WTC11 (cell line): ENCODE measurements around the gene PTPRF. TPM values are rescaled to one million over a fixed set of nuclear protein-coding genes. Genes with fewer than 3 reads are reported as not detected.
A peak's percentile ranks its signal among the peaks of the same experiment; 100 is the strongest.

ENCODE experiments used
- ATAC-seq: fragments of 200-7000 bp; cut with Tn5 transposase; 2 replicates; pipeline ENCODE4 v1.10.0; 2021; ENCODE audit warnings: mild to moderate bottlenecking, moderate library complexity
- CTCF ChIA-PET: fragments of 300-600 bp; sonication (Branson Sonifier 250); formaldehyde crosslinking; loops from one replicate; lab custom pipeline; 2021; ENCODE audit warnings: antibody characterized with exemption; lab: Charles Lee
- POLR2A ChIA-PET: fragments of 350-600 bp; sonication (Branson Sonifier 250); formaldehyde crosslinking; loops from one replicate; lab custom pipeline; 2021; ENCODE audit warnings: antibody characterized with exemption; lab: Charles Lee
- DNase-seq: peaks from one replicate; pipeline ENCODE4 v3.0.0; 2021; ENCODE audit warnings: low spot score
- H3K27ac Mint-ChIP-seq: 2 replicates; pipeline ENCODE4 v1.8.0; 2021; ENCODE audit warnings: mixed read lengths
- H3K27me3 Mint-ChIP-seq: 2 replicates; pipeline ENCODE4 v1.8.0; 2021; ENCODE audit warnings: low read depth, mild to moderate bottlenecking, moderate library complexity, mixed read lengths
- H3K36me3 Mint-ChIP-seq: 2 replicates; pipeline ENCODE4 v1.8.0; 2021; ENCODE audit warnings: mixed read lengths
- H3K4me1 Mint-ChIP-seq: 2 replicates; pipeline ENCODE4 v1.8.0; 2022; ENCODE audit warnings: mixed read lengths
- H3K4me3 Mint-ChIP-seq: 2 replicates; pipeline ENCODE4 v1.8.0; 2021; ENCODE audit warnings: mild to moderate bottlenecking, moderate library complexity, mixed read lengths
- H3K9me3 Mint-ChIP-seq: 2 replicates; pipeline ENCODE4 v1.8.0; 2021; ENCODE audit warnings: mixed read lengths
- E2F4 ChIP-seq: sonication (generic); formaldehyde crosslinking; IDR thresholded peaks from 2 replicates; pipeline ENCODE4 v1.8.1; 2022; ENCODE audit warnings: low read depth, mild to moderate bottlenecking, moderate library complexity, missing genetic modification reagents, borderline replicate concordance
- ESRRA ChIP-seq: sonication (generic); formaldehyde crosslinking; IDR thresholded peaks from 2 replicates; pipeline ENCODE4 v1.8.1; 2022; ENCODE audit warnings: mild to moderate bottlenecking, missing genetic modification reagents, borderline replicate concordance
- ETV6 ChIP-seq: sonication (generic); formaldehyde crosslinking; IDR thresholded peaks from 2 replicates; pipeline ENCODE4 v1.8.1; 2022; ENCODE audit warnings: mild to moderate bottlenecking, missing genetic modification reagents
- GABPB1 ChIP-seq: sonication (generic); formaldehyde crosslinking; IDR thresholded peaks from 2 replicates; pipeline ENCODE4 v1.8.1; 2023; ENCODE audit warnings: mild to moderate bottlenecking, missing genetic modification reagents
- JAZF1 ChIP-seq: fragments of 250-450 bp; sonication (Bioruptor Pico); IDR thresholded peaks from 2 replicates; pipeline ENCODE4 v1.9.0; 2021; ENCODE audit warnings: moderate library complexity, mild to moderate bottlenecking, inconsistent platforms
- KAT7 ChIP-seq: sonication (generic); formaldehyde crosslinking; IDR thresholded peaks from 2 replicates; pipeline ENCODE4 v1.8.1; 2023; ENCODE audit warnings: missing genetic modification reagents, mild to moderate bottlenecking, borderline replicate concordance
- MAX ChIP-seq: sonication (generic); formaldehyde crosslinking; IDR thresholded peaks from 2 replicates; pipeline ENCODE4 v1.8.0; 2022; ENCODE audit warnings: mild to moderate bottlenecking, missing genetic modification reagents
- NFYB ChIP-seq: sonication (generic); formaldehyde crosslinking; conservative IDR thresholded peaks from 2 replicates; pipeline ENCODE4 v1.8.0; 2022; ENCODE audit warnings: low read depth, missing genetic modification reagents
- SMAD4 ChIP-seq: sonication (generic); formaldehyde crosslinking; IDR thresholded peaks from 2 replicates; pipeline ENCODE4 v1.8.0; 2022; ENCODE audit warnings: mild to moderate bottlenecking, missing genetic modification reagents
- USF1 ChIP-seq: sonication (generic); formaldehyde crosslinking; IDR thresholded peaks from 2 replicates; pipeline ENCODE4 v1.8.0; 2022; ENCODE audit warnings: mild to moderate bottlenecking, missing genetic modification reagents
- ZBTB21 ChIP-seq: sonication (generic); formaldehyde crosslinking; IDR thresholded peaks from 2 replicates; pipeline ENCODE4 v1.8.1; 2023; ENCODE audit warnings: mild to moderate bottlenecking, missing genetic modification reagents, borderline replicate concordance
- ZMAT4 ChIP-seq: fragments of 250-450 bp; sonication (Bioruptor Pico); IDR thresholded peaks from 2 replicates; pipeline ENCODE4 v1.9.0; 2021; ENCODE audit warnings: mild to moderate bottlenecking
- ZNF263 ChIP-seq: sonication (generic); formaldehyde crosslinking; IDR thresholded peaks from 2 replicates; pipeline ENCODE4 v1.8.1; 2022; ENCODE audit warnings: low read depth, mild to moderate bottlenecking, moderate library complexity, missing genetic modification reagents
- ZNF423 ChIP-seq: fragments of 250-450 bp; sonication (Bioruptor Pico); IDR thresholded peaks from 2 replicates; pipeline ENCODE4 v2.1.2; 2022; ENCODE audit warnings: mild to moderate bottlenecking, moderate library complexity
- total RNA-seq: library from RNA; stranded (reverse); gene quantifications from 3 replicates; pipeline ENCODE4 v1.2.3, GENCODE V29; 2021
- TF ChIP-seq, protein P1 (sequence below): sonication (generic); formaldehyde crosslinking; IDR thresholded peaks from 2 replicates; pipeline ENCODE4 v1.8.0; 2022; ENCODE audit warnings: mild to moderate bottlenecking, missing genetic modification reagents
- TF ChIP-seq, protein P2 (sequence below): sonication (generic); formaldehyde crosslinking; IDR thresholded peaks from 2 replicates; pipeline ENCODE4 v1.8.0; 2023; ENCODE audit warnings: mild to moderate bottlenecking, missing genetic modification reagents

The PTPRF gene
- total RNA-seq, 1 experiment from 2014 or later, result 248 TPM

- Mint-ChIP-seq H3K4me3 (no peak overlapping the region), H3K9me3 (no peaks in the 10 kb centered on the region), H3K36me3 (peaks cover 31% of the 10 kb centered on the region), H3K4me1 (peaks cover 8% of the 10 kb centered on the region), H3K27ac (no peak overlapping the region), H3K27me3 (no peaks in the 10 kb centered on the region)
- ChIA-PET POLR2A (interaction anchor here (0.7 to 1.3 kb wide), 2 partner anchors 42 to 77 kb away, joined by 3 to 4 read pairs; partner anchors contain the start of genes KDM4A and PTPRF), CTCF (interaction anchor here (0.6 to 2.3 kb wide), 4 partner anchors 11 to 43 kb away, joined by 3 to 11 read pairs (median 6); no protein-coding TSS in a partner anchor)
- TF ChIP-seq NFYB, result no peak
- TF ChIP-seq USF1, result no peak
- TF ChIP-seq E2F4, result no peak
- TF ChIP-seq ZNF423, result no peak
- no peak for TF ChIP-seq ZMAT4 (CRISPR knock-in tag)
- TF ChIP-seq, protein P1, sequence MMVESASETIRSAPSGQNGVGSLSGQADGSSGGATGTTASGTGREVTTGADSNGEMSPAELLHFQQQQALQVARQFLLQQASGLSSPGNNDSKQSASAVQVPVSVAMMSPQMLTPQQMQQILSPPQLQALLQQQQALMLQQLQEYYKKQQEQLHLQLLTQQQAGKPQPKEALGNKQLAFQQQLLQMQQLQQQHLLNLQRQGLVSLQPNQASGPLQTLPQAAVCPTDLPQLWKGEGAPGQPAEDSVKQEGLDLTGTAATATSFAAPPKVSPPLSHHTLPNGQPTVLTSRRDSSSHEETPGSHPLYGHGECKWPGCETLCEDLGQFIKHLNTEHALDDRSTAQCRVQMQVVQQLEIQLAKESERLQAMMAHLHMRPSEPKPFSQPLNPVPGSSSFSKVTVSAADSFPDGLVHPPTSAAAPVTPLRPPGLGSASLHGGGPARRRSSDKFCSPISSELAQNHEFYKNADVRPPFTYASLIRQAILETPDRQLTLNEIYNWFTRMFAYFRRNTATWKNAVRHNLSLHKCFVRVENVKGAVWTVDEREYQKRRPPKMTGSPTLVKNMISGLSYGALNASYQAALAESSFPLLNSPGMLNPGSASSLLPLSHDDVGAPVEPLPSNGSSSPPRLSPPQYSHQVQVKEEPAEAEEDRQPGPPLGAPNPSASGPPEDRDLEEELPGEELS, result no peak
- TF ChIP-seq MAX (CRISPR knock-in tag), result no peak
- no peak for ATAC-seq
- no peak for DNase-seq
Observed at GRCh38 chr1:43572538-43572937, 41.9 kb downstream of the PTPRF start.

DNA sequence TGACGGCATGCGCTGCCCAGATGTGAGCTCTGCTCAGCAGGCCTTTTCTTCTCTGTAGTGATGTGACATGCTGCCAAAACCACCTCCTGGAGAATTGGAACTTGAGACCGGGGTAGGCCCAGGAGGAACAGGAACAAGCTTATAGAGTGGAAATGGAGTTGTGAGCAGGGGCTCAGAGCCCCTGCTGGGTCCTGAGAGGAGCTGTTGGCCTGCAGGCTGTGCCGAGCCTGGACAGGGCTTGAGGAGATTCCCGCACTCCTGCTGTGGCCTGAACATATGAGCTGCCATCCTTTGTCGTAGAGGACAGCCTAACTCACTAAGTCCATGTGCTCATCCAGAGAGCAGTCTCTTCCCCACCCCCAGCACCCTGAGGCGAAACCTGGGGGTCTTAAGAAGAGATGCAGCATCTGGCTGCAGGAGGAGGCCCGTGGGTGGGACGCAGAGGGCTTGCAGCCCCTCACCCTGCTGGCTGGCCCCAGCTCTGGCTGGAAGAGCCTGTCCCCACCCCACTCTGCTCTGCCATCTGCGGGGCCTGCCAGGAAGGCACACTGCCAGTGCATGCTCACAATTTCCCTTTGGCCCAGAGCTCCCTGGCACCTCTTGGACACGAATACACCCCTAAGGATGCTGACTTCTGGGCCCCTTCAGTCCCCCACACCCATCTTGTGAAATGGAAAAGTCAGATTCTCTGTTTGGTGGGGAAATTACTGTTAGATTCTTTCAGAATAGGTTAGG, 42.5 kb downstream of the PTPRF start:
- Mint-ChIP-seq H3K27ac (peak overlapping the region; percentile 65; the same call in 1 of the 2 replicates), H3K36me3 (peaks cover 30% of the 10 kb centered on the region), H3K27me3 (no peaks in the 10 kb centered on the region), H3K4me3 (no peak overlapping the region), H3K4me1 (peaks cover 8% of the 10 kb centered on the region), H3K9me3 (no peaks in the 10 kb centered on the region)
- CTCF ChIA-PET, result interaction anchor here (0.6 to 2.3 kb wide), 5 partner anchors 10 to 119 kb away, joined by 3 to 11 read pairs (median 5); no protein-coding TSS in a partner anchor
- POLR2A ChIA-PET, result interaction anchor here (0.7 to 1.3 kb wide), 2 partner anchors 43 to 77 kb away, joined by 3 to 4 read pairs; partner anchors contain the start of genes KDM4A and PTPRF
- DNase-seq (no peak), ATAC-seq (no peak)
- TF ChIP-seq ZBTB21 (CRISPR knock-in tag), result no peak
- TF ChIP-seq ESRRA, result no peak
- no peak for TF ChIP-seq E2F4
- TF ChIP-seq JAZF1 (CRISPR knock-in tag), result no peak
- TF ChIP-seq ZNF263, result no peak
- no peak for TF ChIP-seq ZMAT4 (CRISPR knock-in tag)
- TF ChIP-seq, protein P2, sequence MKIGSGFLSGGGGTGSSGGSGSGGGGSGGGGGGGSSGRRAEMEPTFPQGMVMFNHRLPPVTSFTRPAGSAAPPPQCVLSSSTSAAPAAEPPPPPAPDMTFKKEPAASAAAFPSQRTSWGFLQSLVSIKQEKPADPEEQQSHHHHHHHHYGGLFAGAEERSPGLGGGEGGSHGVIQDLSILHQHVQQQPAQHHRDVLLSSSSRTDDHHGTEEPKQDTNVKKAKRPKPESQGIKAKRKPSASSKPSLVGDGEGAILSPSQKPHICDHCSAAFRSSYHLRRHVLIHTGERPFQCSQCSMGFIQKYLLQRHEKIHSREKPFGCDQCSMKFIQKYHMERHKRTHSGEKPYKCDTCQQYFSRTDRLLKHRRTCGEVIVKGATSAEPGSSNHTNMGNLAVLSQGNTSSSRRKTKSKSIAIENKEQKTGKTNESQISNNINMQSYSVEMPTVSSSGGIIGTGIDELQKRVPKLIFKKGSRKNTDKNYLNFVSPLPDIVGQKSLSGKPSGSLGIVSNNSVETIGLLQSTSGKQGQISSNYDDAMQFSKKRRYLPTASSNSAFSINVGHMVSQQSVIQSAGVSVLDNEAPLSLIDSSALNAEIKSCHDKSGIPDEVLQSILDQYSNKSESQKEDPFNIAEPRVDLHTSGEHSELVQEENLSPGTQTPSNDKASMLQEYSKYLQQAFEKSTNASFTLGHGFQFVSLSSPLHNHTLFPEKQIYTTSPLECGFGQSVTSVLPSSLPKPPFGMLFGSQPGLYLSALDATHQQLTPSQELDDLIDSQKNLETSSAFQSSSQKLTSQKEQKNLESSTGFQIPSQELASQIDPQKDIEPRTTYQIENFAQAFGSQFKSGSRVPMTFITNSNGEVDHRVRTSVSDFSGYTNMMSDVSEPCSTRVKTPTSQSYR, result no peak
- no peak for TF ChIP-seq KAT7 (CRISPR knock-in tag)
- no peak for TF ChIP-seq SMAD4 (CRISPR knock-in tag)
- no peak for TF ChIP-seq GABPB1 (CRISPR knock-in tag)
- TF ChIP-seq, protein P1, result no peak
- no peak for TF ChIP-seq ETV6 (CRISPR knock-in tag)
